HG03066 (cell line): ENCODE results near the gene CERS1.

ENCODE experiments used
- ATAC-seq: cut with Tn5 transposase; IDR thresholded peaks from one replicate; pipeline ENCODE4 v1.9.1; 2021; ENCODE audit warnings: low read depth; ENCODE audit not compliant: unreplicated experiment

CERS1 gene

DNA sequence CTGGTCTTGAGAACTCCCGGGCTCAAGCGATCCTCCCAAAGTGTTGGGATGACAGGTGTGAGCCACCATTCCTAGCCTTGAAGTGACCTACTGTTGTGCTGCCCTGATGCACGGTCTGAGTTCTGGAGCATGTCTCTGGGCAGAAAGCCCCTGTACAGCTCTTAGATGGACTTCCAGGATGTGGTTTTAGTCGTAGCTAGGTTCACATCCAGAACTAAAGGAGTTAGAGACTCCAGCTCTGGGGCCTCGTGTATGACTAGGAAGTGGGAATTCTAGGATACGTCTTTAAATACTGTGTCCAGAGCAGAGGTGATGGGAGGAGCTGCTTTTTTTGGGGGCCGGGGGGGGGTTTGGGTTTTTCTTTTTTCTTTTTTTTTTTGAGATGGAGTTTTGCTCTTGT, 52.0 kb downstream of the CERS1 start:
- ATAC-seq: no peak

DNA sequence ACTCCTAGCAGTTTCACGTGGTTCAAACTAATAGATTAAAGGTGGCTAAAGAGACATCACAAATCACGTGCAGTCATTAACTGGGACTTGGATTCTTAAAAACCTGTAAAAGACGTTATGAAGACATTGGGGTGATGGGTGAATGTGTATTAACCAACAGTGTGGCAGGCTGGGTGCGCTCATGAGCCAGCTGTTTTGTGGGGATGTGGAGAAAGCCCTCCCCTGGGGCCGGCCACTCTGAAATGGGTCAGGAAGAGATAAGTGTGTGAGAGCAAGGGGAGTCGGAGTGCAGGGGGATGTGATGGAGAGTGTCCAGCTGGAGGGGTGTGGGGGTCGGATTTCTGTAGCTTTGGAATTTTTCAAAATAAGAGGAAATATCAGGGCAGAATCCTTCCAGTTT, 53.8 kb downstream of the CERS1 start:
- ATAC-seq: no peak

DNA sequence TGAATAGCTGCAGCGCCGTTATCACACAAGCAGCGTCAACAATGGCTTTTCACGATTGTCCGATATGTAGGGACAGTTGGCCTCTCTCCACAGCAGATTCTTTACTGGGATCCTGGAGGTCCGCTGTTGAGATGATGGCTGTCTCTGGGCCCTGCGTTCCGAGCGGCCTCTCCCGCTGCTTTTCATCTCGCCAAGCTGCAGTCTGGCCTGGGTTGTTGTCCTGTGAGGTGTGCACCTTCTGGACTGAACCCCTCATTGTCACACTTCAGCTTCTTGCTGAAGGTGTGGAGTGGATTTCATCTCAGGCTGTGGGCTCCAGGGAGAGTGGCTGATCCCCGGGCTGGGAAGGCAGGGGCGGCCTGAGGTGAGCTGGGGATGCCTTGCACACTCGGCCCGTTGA, 54.6 kb downstream of the CERS1 start:
- ATAC-seq: no peak

DNA sequence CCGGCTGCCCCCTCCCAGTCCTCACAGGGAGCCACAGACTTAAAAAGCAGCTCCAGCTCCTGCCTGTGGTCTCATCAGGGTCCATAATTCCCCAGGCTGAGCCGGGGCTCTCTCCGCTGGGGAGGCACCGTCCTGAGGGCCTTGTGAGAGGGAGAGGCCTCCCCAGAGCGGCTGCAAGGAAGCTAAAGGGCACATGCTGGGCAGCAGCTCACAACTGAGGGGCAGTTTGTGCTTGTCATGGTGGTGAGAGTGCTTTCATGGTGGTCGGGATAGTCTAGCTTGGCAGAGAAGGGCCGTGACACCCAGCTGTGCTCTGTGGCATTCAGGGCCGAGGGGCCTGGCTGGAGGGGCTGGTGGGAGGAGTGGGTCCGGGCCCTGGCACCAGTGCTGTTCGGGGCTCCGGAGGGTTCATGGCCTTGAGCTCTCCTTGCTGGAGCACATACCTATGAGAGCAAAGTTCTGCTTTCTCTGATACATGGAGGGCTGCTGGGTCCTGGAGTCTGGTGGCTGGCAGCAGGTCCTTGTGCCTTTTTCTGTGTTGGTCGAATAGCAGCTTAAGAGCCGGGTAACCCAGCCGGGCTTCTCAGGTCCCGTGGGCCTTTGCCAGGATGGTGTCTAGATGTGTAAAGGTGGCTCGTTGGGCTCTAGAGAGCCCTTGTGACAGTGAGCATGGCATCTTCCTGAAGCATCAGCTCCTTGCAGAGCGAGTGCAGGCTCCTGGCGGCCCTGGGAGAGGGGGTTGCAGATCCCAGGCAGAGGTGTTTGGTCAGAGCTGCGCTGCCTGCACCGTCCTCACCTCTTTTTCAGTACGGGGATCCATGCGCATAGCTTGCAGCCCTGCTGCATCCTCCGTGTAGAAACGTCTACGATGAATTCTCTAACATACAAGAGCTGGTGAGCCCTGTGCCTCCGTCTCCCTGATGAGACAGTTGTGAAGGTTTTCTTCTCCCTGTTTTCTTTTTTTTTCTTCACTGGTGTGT, 55.4 kb downstream of the CERS1 start:
- ATAC-seq: no peak

DNA sequence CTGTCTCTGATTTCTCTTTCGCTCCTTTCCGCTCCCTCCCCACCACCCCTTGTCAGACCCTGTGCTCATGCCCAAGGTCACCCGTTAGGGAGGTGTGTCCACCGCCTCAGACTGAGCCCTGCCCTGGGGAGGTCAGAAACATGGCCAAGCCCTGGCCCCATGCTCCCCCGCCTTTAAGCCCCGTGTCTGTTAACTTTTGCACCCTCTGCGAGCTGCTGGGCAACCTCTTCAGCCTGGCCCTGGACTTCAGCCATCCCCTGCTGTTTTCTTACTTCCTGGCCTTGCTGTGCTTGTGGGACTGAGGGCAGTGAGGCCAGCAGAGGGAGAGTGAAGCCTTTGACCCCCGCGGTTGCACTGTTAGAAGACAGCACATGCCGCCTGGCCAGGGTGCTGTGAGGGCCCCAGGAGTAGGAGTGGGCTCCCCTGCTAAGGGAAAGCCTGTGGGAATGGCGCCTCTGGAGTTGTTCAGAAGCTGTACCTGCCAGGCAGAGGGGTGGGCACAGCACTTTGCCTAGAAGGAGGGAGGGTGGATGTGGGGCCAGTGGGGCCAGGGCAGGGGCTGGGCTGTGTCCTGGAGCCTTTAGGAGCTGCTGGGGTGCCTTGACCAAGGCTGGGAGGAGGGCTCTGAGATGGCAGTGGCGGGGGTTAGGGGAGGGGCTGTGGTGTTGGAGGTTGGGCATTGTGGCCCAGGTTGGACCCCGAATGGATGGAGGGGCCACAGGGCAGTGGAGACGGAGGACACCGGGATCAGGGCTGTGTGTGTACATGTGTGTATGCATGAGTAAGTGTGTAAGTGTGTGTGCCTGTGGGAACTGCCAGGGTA, 56.3 kb downstream of the CERS1 start:
- no peak for ATAC-seq

DNA sequence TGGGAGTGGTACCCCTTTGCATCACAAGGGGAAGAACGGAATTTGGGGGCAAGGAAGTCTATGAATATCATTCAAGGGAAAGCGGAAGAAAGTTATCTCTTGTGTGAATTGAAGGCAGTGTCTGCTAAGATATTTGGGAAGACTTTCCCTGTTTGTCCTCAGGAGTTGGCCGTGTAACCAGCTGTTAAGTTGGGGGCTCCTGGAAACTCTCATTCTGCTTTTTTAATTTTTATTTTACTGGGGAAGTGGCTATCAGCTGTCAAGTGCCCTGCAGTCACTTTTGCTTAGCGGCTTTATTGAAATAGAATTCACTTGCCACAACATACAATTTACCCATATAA, 61.3 kb downstream of the CERS1 start:
- no peak for ATAC-seq

DNA sequence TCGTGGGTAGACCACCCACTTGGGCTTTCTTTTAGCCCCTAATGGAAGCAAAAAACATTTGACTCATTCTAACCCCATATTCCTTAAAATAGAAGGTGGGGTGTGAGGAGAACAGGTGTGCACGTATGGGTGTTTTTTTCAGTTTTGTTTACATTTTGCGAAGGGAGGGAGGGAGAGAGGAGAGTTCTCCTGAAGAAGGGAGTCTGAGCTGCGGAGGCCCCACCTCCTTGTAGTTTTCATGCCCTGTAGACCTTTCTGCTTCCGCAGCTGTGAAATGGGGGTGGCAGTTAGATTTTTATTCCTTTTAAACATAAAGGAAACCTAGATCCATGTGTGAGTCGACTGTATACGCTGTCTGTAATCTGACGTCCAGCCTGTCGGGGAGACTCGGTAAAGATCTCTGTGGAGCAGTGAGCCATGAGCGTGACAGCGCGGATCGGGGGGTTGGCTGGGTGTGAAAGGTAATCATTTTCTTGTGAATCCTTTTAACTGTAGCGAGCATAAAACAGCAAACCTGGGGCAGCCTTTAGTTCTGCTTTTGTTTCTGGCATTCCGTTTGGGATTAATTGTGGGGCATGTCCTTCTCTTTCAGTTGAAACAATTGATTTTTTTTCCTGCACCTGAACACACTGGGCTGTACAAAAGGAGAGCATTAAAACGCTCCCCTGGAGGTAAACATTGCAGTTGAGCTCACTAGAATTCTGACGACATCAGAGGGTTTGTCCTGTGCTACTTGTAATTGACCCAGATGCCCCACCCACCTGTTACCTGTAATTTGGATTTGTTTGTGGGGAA, 61.9 kb downstream of the CERS1 start:
- ATAC-seq: no peak

DNA sequence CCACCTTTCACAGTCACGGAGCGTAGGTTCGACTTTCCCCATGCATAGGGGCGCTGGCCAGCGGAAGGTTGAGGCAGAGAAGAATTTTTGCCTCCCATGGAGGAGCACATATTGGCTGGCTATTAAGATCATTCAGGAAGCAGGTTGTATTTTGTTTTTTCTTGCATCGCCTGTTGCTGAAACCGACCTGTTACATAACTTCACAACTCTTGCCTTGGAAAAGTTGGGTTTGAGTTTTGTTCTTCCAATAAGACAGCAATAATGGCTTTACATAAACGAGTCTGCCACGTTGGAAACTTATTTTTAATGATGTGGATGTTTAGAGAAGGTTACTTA, 62.8 kb downstream of the CERS1 start:
- no peak for ATAC-seq

DNA sequence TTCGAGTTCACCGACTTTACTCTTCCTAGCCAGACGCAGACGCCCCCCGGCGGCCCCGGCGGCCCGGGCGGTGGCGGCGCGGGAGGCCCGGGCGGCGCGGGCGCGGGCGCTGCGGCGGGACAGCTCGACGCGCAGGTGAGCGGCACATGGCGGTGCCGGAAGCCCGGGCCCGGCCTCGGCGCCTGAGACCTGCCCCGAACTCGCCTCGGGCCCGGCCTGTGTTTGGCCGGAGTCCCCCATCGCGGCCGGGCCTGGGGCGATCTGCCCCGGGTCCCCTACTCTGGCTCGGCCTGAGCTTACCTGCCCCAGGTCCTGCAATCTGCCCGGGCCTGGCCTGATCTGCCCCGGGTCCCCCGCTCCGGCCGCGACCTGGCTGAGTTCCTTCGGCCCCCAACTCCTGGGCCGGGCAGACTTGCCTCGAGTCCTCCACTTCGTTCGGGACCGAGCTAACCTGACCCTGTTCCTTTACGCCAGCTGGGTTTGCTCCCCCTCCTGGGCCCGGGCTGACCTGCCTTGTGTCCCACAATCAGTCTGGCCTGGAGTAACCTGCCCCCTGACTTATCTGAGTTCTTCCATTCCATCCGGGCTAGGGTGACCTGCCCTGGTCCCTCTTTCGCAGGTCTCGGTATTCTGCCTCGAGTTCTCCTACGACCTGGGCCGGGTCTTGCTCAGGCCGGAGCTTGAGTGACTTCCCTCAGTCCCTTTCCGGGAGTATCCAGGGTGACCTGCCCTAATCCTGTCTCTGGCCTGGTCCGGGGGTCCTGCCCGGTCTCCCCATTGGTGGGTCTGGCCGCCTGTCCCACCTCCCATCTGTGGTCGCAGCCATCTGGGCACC, 63.4 kb downstream of the CERS1 start:
- ATAC-seq: peak; percentile 35

DNA sequence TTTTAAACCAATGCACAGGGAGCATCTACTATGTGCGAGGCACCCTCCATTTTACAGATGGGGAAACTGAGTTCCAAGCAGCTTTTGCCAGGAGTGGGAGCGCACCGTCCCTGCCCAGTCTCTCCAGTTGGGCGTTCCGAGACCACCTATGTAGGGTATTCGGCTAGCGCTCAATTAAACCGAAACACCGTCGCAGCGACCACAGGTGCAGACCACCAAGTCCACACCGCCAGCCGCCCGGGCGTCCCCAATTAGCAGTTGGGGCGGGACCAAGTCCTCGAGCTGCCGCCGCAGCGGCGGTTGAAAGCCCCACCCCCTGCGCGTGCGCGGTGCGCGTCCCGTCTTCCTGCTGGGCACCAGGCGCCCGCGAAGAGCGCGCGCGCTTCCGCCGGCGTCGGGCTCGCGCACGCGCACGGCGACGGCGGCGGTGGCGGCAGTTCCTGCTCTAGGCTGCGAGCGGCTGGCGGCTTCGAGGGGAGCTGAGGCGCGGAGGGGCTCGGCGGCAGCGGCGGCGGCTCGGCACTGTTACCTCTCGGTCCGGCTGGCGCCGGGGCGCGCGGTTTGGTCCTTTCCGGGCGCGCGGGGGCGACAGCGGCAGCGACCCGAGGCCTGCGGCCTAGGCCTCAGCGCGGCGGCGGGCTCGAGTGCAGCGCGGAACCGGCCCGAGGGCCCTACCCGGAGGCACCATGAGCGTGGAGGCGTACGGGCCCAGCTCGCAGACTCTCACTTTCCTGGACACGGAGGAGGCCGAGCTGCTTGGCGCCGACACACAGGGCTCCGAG, 64.2 kb downstream of the CERS1 start, which contains the start of gene UPF1:
UPF1 (plus strand) TSS at position 436 of the 782 bp plus-strand sequence; CDS start at position 687, 251 bp downstream.
- peak; percentile 53 for ATAC-seq

DNA sequence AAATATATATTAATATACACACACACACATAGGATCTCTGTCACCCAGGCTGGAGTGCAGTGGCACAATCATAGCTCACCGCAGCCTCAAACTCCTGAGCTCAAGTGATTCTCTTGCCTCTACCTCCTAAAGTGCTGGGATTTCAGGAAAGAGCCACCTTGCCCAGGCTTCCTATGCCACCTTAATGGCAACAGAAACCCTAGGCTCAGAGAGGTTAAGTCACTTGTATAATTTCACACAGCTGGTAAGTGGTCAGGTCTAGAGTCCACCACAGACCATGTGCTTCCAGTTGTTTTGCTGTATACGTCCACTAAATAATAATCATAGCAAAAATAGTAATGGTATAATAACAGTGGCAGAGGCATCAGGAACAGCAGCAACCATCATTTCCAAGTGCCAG, 65.5 kb downstream of the CERS1 start:
- no peak for ATAC-seq

DNA sequence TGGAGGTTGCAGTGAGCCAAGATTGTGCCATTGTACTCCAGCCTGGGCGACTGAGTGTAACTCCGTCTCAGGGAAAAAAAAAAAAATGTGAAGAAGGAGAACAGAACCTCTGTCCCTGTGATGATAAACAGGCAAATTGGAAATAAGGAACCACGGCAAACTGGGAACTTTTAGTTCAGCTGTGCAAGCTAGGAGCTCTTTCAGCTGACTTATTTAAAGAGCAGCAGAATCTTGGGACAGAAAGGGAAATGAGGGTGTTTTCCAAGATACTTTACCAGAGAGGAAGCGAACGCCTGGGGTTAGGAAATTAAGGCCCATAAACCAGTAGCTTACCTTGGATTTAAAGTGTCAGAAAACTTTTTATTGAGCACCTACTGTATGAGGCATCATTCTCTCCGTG, 67.2 kb downstream of the CERS1 start:
- ATAC-seq: no peak
